Measurements from ENCODE around the gene ABLIM2. TPM values are rescaled to one million over a fixed set of nuclear protein-coding genes. Genes with fewer than 3 reads are reported as not detected.

Gene ABLIM2
- total RNA-seq, 1 donor from 2014 or later = 0.36 TPM

DNA sequence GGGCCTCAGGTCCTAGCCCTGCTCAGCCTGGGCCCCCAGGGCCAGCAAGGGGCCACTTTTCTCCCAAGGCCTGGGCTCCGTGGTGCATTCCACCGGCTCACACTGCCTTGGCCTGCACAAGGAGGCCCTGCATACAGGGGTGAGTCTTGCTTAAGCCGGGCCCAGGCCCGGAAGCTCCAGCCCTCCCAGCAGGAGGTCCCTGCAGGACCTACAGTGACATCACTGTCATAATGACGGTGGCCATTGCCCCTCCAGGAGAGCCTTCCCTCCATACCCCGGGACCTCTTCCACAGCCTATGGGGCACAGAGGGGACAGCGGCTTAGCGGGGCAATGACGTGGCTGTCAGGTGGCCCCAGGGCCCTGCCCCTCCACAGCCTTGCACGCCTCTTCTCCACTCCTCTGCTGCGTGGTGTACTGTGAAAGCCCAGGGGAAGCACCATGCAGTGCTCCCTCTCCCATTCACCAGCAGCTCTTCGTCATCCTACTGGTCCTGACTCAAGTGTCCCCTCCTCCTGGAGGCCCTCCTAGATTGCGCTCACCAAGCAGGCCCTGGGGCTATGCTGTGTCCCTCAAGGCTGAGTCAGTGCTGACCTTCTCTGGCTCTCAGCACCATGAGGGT, 186.6 kb downstream of the ABLIM2 start:
- no peak for DNase-seq (ENCODE audit: low spot score)
- Mint-ChIP-seq H3K27ac (peak overlapping the region; percentile 100), H3K36me3 (ENCODE audit: low read depth) (peaks cover 24% of the 10 kb centered on the region), H3K4me1 (ENCODE audit: low read depth) (peaks cover 68% of the 10 kb centered on the region), H3K27me3 (ENCODE audit: insufficient read depth) (no peaks in the 10 kb centered on the region), H3K4me3 (peak overlapping the region; percentile 99), H3K9me3 (no peaks in the 10 kb centered on the region)
- intact Hi-C loops (cut with micrococcal nuclease) = no loop called here

GRCh38 chr4:7971159-7971631, 187.4 kb downstream of the ABLIM2 start:
- peaks cover 22% of the 10 kb centered on the region for H3K36me3 Mint-ChIP-seq (ENCODE audit: low read depth)
- DNase-seq (ENCODE audit: low spot score) = no peak
- intact Hi-C loops (cut with micrococcal nuclease) = no loop called here
- peak overlapping the region; percentile 100 for H3K27ac Mint-ChIP-seq
- no peaks in the 10 kb centered on the region for H3K27me3 Mint-ChIP-seq (ENCODE audit: insufficient read depth)
- H3K4me1 Mint-ChIP-seq (ENCODE audit: low read depth) = peaks cover 63% of the 10 kb centered on the region
- H3K9me3 Mint-ChIP-seq = no peaks in the 10 kb centered on the region
- peak overlapping the region; percentile 99 for H3K4me3 Mint-ChIP-seq

GRCh38 chr4:7970361-7970946, 188.2 kb downstream of the ABLIM2 start:
- Mint-ChIP-seq H3K9me3 (no peaks in the 10 kb centered on the region), H3K4me1 (ENCODE audit: low read depth) (peaks cover 63% of the 10 kb centered on the region), H3K36me3 (ENCODE audit: low read depth) (peaks cover 20% of the 10 kb centered on the region), H3K27me3 (ENCODE audit: insufficient read depth) (no peaks in the 10 kb centered on the region), H3K4me3 (peak overlapping the region; percentile 99), H3K27ac (peak overlapping the region; percentile 100)
- intact Hi-C loops (cut with micrococcal nuclease) = no loop called here
- DNase-seq (ENCODE audit: low spot score) = no peak

DNA sequence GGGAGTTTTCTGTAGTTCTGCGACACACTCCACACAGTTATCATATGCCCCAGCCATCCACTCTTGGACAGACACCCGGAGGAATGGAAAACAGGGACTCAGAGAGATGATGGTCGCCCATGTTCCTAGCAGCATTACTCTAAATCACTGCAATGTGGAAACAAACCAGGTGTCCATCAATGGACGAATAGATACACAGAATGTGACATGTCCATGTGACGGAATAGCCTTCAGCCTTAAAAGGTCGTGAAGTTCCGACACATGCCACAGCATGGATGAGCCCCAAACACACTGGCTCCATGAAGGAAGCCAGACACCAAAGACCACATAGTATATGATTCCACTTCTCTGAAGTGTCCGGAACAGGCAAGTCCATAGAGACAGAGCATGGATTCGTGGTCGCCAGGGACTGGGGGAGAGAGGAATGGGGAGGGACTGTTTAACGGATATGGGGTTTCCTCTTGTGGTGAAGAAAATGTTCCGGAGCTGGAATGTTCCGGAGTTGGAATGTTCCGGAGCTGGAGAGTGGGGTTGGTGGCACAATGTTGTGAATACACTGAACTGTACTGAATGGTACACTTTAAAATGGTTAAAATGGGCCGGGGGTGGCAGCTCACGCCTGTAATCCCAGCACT, 190.2 kb downstream of the ABLIM2 start:
- intact Hi-C loops (cut with micrococcal nuclease) = loop anchor here (10.0 kb wide), 3 partner anchors 864 to 1264 kb away; partner anchors contain the start of gene MRFAP1L1
- no peak for DNase-seq (ENCODE audit: low spot score)
- H3K4me3 Mint-ChIP-seq = peak overlapping the region; percentile 42
- no peaks in the 10 kb centered on the region for H3K27me3 Mint-ChIP-seq (ENCODE audit: insufficient read depth)
- H3K4me1 Mint-ChIP-seq (ENCODE audit: low read depth) = peaks cover 73% of the 10 kb centered on the region
- H3K9me3 Mint-ChIP-seq = no peaks in the 10 kb centered on the region
- H3K27ac Mint-ChIP-seq = peak overlapping the region; percentile 85
- peaks cover 14% of the 10 kb centered on the region for H3K36me3 Mint-ChIP-seq (ENCODE audit: low read depth)

- H3K27ac Mint-ChIP-seq = peak overlapping the region; percentile 85
- H3K4me1 Mint-ChIP-seq (ENCODE audit: low read depth) = peaks cover 73% of the 10 kb centered on the region
- H3K9me3 Mint-ChIP-seq = no peaks in the 10 kb centered on the region
- no peak for DNase-seq (ENCODE audit: low spot score)
- H3K4me3 Mint-ChIP-seq = peak overlapping the region; percentile 42
- intact Hi-C loops (cut with micrococcal nuclease) = loop anchor here (10.0 kb wide), 3 partner anchors 863 to 1263 kb away; partner anchors contain the start of gene MRFAP1L1
- peaks cover 13% of the 10 kb centered on the region for H3K36me3 Mint-ChIP-seq (ENCODE audit: low read depth)
- peaks cover 1% of the 10 kb centered on the region for H3K27me3 Mint-ChIP-seq (ENCODE audit: insufficient read depth)
These were observed 190.9 kb downstream of the ABLIM2 start for GRCh38 chr4:7967501-7968261.

DNA sequence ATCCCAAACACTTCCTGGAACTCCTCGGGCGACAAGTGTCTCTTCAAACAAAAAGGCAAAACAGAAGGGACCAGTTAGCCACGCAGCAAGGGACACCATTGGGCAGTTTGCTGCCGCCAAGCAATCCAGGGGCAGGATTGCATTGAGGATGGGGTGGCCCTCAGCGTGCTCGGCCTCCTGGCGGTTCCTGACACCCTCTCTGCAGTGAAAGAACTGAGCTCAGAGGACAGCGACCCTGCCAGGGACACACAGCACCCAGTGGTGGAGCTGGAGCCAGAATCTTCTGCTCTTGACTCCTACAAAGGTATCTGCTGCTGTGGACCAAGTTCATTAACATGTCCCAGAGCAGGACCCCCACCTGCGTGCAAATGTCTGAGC, 191.6 kb downstream of the ABLIM2 start:
- H3K36me3 Mint-ChIP-seq (ENCODE audit: low read depth) = peaks cover 9% of the 10 kb centered on the region
- peaks cover 70% of the 10 kb centered on the region for H3K4me1 Mint-ChIP-seq (ENCODE audit: low read depth)
- peak overlapping the region; percentile 61 for H3K27ac Mint-ChIP-seq
- H3K4me3 Mint-ChIP-seq = no peak overlapping the region
- intact Hi-C loops (cut with micrococcal nuclease) = loop anchor here (10.0 kb wide), 3 partner anchors 862 to 1262 kb away; partner anchors contain the start of gene MRFAP1L1
- DNase-seq (ENCODE audit: low spot score) = no peak
- peaks cover 1% of the 10 kb centered on the region for H3K27me3 Mint-ChIP-seq (ENCODE audit: insufficient read depth)
- H3K9me3 Mint-ChIP-seq = no peaks in the 10 kb centered on the region

DNA sequence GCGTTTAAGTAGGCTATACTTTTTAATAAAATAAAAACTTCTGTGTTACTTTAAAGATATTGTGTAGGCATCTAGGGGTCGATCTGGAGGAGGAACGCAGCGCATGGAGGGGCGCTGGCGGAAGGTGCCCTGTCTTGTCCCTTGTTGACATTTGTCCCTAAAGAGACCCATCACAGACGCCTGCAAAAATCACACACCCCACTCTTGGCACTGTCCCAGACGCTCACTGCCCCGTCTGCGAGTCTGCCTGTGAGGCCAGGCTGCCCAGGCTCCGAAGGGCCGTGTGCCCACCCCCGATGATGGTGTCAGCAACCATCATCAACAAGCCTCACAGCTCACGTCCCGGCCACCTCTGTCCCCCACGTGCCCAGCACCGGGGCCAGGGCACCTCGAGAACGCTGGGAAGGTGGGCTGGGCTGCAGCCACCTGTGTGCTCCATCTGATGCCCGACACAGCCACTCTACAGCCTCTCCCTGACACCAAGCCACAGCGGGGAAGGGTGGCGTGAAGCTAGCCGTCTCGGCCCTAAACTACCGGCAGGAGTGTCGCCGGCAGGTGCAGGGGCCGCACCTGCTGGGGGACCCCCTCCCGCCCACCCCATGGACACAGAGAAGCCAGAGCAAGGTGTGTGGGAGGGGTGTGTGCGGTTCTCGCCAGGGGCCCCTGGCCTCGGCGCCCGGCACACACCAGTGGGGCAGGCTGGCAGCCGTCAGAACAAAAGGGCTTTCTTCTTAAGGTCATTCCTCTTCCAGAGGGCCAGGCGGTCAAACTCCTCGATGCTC, 192.1 kb downstream of the ABLIM2 start:
- Mint-ChIP-seq H3K27me3 (ENCODE audit: insufficient read depth) (peaks cover 1% of the 10 kb centered on the region), H3K36me3 (ENCODE audit: low read depth) (peaks cover 9% of the 10 kb centered on the region), H3K27ac (peak overlapping the region; percentile 61), H3K9me3 (no peaks in the 10 kb centered on the region), H3K4me1 (ENCODE audit: low read depth) (peaks cover 69% of the 10 kb centered on the region), H3K4me3 (no peak overlapping the region)
- intact Hi-C loops (cut with micrococcal nuclease) = loop anchor here (10.0 kb wide), 3 partner anchors 862 to 1262 kb away; partner anchors contain the start of gene MRFAP1L1
- DNase-seq (ENCODE audit: low spot score) = no peak

DNA sequence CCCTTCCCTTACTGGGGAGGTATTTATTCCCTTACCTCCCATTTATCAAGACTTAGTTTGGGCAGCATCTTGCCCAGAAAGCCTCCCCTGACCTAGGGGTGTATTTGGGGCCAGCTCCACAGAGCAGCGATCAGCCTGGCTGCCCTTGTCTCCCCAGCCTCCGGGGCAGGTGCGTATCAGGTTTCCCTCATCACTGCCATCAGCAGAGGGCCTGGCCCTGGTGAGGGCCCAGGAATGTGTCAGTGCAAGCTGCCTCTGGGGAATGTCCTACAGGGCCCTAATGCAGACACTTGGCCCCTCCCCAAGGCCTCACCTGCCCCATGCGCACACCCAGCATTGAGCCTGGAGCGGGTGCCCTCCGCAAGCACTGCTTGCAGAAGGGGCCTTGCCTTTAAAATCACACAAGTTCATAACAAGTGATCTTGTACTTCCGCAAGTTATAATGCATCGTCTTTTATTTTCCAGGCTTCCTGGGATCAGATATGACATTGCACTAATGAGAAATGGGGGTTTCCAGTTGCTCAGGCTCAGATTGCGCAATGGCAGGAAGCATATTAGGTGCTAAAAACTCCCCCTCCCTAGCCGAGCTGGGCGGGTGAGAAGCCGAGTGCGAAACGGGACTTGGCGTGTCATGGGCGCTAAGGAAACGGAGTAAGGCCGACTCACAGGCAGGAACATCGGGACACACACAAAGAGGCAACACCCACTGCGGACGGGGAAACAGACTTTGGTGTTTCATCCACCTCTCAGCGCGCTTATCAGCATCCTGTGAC, 193.5 kb downstream of the ABLIM2 start:
- Mint-ChIP-seq H3K27me3 (ENCODE audit: insufficient read depth) (peaks cover 1% of the 10 kb centered on the region), H3K4me3 (no peak overlapping the region), H3K4me1 (ENCODE audit: low read depth) (peaks cover 74% of the 10 kb centered on the region), H3K9me3 (no peaks in the 10 kb centered on the region), H3K27ac (peak overlapping the region; percentile 73), H3K36me3 (ENCODE audit: low read depth) (peaks cover 7% of the 10 kb centered on the region)
- DNase-seq (ENCODE audit: low spot score) = no peak
- intact Hi-C loops (cut with micrococcal nuclease) = loop anchor here (5.0 to 10.0 kb wide), 5 partner anchors 208 to 1783 kb away; partner anchors contain the start of gene MRFAP1L1

DNA sequence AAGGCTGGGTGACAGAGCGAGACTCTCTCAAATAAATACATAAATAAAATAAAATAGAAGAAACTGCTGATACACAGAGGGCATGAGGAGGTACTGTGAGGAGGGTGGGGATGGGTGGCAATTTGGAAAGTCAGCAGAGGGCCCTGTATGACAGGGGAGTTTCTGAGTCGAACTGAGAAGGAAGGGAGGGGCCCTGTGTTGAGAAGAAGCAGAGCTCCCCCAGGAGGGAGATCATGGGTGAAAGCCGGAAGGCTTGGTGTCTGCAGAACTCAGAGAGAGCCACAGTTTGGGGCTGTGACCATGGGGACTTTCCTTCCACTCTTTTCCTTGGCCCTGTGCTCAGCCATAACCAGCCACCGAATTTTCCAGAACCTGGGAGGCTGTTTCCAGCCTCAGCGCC, 194.2 kb downstream of the ABLIM2 start:
- no peaks in the 10 kb centered on the region for H3K9me3 Mint-ChIP-seq
- peaks cover 68% of the 10 kb centered on the region for H3K4me1 Mint-ChIP-seq (ENCODE audit: low read depth)
- intact Hi-C loops (cut with micrococcal nuclease) = loop anchor here (5.0 to 10.0 kb wide), 5 partner anchors 207 to 1782 kb away; partner anchors contain the start of gene MRFAP1L1
- DNase-seq (ENCODE audit: low spot score) = no peak
- H3K4me3 Mint-ChIP-seq = no peak overlapping the region
- H3K36me3 Mint-ChIP-seq (ENCODE audit: low read depth) = peaks cover 2% of the 10 kb centered on the region
- peaks cover 1% of the 10 kb centered on the region for H3K27me3 Mint-ChIP-seq (ENCODE audit: insufficient read depth)
- H3K27ac Mint-ChIP-seq = peak overlapping the region; percentile 73

- peaks cover 68% of the 10 kb centered on the region for H3K4me1 Mint-ChIP-seq (ENCODE audit: low read depth)
- H3K27ac Mint-ChIP-seq = no peak overlapping the region
- no peak for DNase-seq (ENCODE audit: low spot score)
- H3K9me3 Mint-ChIP-seq = no peaks in the 10 kb centered on the region
- intact Hi-C loops (cut with micrococcal nuclease) = loop anchor here (5.0 to 10.0 kb wide), 5 partner anchors 206 to 1781 kb away; partner anchors contain the start of gene MRFAP1L1
- peaks cover 2% of the 10 kb centered on the region for H3K36me3 Mint-ChIP-seq (ENCODE audit: low read depth)
- peaks cover 1% of the 10 kb centered on the region for H3K27me3 Mint-ChIP-seq (ENCODE audit: insufficient read depth)
- no peak overlapping the region for H3K4me3 Mint-ChIP-seq
These were observed 194.9 kb downstream of the ABLIM2 start for GRCh38 chr4:7963691-7964090.

Measured in activated T-helper 1 cell treated with anti-CD3 and anti-CD28 coated beads, Interleukin-12 subunit alpha, Interleukin-12 subunit beta, Interleukin-2, Interleukin-4 antibody, amounts not matched to agents 30 ng/mL and 10 ng/mL and 1 ng/mL, durations not matched to agents 14 hours and 24 hours and 36 hours (primary cell).